RCC 7860 (cell line): ENCODE measurements around the gene HSD17B8.
"Not testable (repeated sequence)": the region's sequence is repeated elsewhere in the genome, so short reads cannot be mapped to it uniquely, and the experiment has no call there.

Source experiments
- DNase-seq: peaks from one replicate; pipeline ENCODE4 v3.0.0-alpha.2; 2015; ENCODE audit warnings: low spot score
- FAIRE-seq: peaks from 2 replicates; lab custom pipeline; 2012; peaks lifted over from hg19 to GRCh38; lab: Jason Lieb, UNC

Gene HSD17B8

DNA sequence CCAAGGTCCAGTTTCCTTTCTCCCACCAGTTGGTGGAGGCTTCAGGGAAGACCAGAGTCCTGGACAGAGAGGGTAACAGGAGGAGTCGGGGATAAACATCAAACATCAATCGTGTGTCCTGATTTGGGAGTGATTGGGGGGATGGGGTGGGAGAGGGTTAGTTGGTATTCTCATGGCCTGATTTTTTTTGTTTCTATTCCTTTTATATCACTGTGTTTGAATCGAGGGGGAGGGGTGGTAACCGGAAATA, 365 bp upstream of the HSD17B8 start:
- DNase-seq = no peak
- no peak for FAIRE-seq

GRCh38 chr6:33205191-33206026, 954 bp downstream of the HSD17B8 start:
- DNase-seq (peak; percentile 97), FAIRE-seq (peak; percentile 84)

- FAIRE-seq (no peak), DNase-seq (peak; percentile 38)
Measured at GRCh38 chr6:33206027-33206863, 1.8 kb downstream of the HSD17B8 start.

DNA sequence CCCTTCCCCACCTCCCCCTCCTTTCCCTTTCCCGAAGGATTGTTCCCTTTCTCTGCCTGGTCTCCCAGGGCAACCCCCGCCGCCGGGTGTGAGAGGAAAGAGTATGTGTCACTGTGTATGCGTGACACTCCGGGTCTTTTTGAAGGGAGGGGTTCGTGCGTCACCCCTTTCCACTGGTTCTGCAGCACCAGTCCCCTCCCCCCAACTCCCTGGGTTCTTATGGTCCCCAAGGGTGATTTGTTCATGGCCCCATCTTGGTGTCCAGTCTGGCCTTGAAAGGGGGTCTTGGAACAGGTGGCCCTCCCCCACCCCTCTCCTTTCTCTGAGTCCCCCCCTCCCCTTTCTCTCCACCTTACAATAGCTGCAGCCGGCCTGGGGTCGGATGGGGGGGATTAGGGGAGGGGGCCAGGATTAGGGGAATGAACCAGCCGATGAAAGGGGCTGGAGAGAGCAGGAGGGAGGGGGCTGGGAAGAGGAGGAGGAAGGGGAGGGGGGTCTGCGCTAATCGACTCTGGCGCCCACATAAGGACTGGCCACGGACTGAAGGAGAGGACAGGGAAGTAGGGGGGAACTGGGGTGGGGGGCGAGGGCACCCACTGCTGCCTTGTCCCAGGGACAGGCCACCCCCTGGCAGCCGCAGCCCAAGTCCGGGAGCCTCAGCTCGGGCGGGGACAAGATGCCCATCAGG, 2.6 kb downstream of the HSD17B8 start:
- FAIRE-seq (no peak), DNase-seq (peak; percentile 70)

DNA sequence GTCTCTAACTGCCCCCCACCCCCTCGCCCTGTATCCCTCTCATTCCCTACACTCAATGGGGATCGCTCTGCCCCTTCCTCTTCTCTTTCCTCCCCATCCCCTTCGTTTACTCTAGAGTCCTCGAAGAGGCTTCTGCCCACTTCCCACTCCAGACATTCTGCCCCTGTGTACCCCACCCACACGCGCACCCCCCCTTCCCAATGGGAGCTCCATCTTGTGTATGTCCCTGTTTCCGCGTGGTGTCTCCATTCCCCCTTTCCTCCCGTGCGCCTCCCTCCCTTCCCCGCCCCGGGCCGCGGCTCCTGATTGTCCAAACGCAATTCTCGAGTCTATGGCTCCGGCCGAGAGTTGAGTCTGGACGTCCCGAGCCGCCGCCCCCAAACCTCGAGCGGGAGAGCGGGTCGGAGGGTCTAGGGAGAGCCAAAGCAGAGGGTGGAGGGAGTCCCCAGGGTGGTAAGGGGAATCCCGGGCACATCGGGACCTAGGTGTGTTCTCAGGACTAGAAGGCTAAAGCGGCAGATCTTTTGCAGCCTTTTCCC, 3.2 kb downstream of the HSD17B8 start:
- FAIRE-seq = no peak
- DNase-seq = no peak

- no peak for FAIRE-seq
Measured at GRCh38 chr6:33208091-33208967, 3.9 kb downstream of the HSD17B8 start, which contains the start of gene RING1. RING1 (plus strand) TSS chr6:33208500; CDS start chr6:33208823, 323 bp downstream.

GRCh38 chr6:33209856-33210255, 5.4 kb downstream of the HSD17B8 start:
- DNase-seq (no peak), FAIRE-seq (no peak)

More at GRCh38 chr6:33208091-33208967, 3.9 kb downstream of the HSD17B8 start, which contains the start of gene RING1:
- DNase-seq = peak; percentile 47

DNA sequence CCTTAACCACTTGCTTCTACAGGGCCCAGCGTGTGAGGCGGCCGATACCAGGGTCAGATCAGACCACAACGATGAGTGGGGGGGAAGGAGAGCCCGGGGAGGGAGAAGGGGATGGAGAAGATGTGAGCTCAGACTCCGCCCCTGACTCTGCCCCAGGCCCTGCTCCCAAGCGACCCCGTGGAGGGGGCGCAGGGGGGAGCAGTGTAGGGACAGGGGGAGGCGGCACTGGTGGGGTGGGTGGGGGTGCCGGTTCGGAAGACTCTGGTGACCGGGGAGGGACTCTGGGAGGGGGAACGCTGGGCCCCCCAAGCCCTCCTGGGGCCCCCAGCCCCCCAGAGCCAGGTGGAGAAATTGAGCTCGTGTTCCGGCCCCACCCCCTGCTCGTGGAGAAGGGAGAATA, 6.7 kb downstream of the HSD17B8 start:
- FAIRE-seq (no peak), DNase-seq (no peak)

- DNase-seq = no peak
- FAIRE-seq = no peak
Measured at GRCh38 chr6:33211666-33212422, 7.4 kb downstream of the HSD17B8 start.

DNA sequence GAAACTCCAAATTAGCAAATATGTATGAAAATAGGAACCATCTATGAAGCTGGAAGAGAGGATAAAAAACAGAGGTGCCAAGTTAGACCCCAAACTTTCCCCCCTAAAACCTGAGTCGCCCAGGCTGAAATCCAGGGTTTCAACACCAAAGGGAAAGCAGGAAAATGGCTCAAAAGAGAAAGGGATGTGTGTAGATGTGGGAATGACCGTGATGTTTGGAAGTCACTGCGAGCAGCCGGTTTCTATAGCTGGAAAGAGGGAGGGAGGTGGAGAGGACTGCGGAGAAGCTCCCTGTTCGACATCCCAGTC, 8.4 kb downstream of the HSD17B8 start:
- no peak for FAIRE-seq

GRCh38 chr6:33213166-33213988, 8.9 kb downstream of the HSD17B8 start:
- no peak for FAIRE-seq

More for the DNA sequence above, 8.4 kb downstream of the HSD17B8 start:
- no peak for DNase-seq

GRCh38 chr6:33213989-33214335, 9.5 kb downstream of the HSD17B8 start:
- no peak for FAIRE-seq
- DNase-seq = no peak

More at GRCh38 chr6:33213166-33213988, 8.9 kb downstream of the HSD17B8 start:
- no peak for DNase-seq

DNA sequence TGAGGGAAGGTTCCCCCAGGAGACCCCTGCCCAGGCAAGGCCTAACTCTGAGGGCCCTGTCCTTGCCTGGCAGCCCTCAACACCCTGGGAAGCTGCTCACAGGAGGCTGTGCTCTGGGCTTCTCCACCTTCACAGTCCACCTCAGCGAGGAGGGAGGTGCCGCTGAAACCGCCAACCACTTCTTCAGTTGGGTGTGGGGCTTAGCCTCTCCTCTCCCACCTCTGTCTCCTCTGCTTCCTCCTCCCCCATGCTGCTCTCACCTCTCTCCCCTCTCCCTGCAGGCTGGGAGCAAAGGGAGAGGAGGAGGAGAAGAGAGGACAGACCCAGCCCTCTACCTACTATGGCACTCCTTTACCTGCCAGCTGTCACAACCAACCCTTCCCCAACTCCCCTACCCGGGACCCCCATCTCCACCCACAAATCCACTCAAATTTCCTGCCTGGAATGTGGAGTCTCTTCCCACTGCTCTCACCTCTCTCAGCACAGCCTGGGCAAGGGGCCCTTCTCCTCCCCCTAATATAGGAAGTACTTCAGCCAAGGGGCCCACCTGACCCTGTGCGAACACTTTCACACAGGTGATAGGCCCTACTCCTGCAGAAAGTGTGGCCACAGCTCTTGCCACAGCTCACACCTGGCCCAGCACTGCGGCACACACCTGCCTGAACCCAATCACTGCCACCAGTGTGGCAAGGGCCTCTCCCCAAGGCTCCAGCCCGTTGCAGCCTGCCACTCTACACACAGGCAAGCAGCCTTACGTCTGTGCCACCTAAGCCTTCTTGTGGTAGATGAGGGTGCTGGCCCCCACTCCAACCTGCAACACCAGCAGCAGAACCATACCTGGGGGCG, 11.0 kb downstream of the HSD17B8 start:
- FAIRE-seq (no peak), DNase-seq (no peak)

GRCh38 chr6:33216117-33216649, 11.7 kb downstream of the HSD17B8 start:
- FAIRE-seq (no peak), DNase-seq (no peak)

DNA sequence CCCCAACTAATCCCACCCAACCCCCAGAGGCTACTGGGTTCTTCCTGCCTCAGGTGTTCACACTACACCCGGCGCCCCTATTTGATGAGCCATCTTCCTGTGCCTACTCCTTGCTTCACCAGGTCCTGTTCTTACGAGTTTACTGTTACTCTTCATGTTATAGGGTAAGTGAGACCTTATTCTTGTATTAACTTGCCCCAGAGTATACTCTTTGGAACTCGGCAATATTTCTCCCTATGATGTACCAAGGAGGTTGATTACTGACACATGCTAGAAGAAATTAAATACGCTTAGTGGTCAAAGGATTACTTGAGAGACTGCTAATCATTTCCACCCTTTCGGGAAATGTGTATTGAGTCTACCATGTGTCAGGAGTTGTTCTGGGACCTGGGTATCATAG, 12.8 kb downstream of the HSD17B8 start:
- DNase-seq (no peak), FAIRE-seq (no peak)

GRCh38 chr6:33217681-33218080, 13.2 kb downstream of the HSD17B8 start:
- DNase-seq = no peak
- FAIRE-seq = no peak

DNA sequence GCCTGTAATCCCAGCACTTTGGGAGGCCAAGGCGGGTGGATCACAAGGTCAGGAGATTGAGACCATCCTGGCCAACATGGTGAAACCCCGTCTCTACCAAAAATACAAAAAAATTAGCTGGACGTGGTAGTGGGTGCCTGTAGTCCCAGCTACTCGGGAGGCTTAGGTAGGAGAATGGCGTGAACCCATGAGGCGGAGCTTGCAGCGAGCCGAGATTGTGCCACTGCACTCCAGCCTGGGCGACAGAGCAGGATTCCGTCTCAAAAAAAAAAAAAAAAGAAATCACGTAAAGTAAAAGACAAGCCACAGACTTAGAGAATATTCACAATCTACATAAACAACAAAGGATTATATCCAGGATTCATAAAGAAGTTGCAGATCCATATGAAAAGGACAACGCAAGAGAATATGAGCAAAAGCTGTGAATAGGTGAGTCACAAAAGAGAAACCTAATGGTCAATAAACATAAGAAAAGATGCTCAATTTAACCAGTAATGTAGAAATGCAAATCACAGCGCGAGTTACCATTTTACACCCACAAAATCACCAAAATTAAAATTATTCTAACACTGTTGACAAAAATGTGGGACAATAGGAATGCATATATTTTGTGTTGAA, 22.2 kb downstream of the HSD17B8 start:
- DNase-seq = not testable (repeated sequence)

More for the DNA sequence above, 22.2 kb downstream of the HSD17B8 start:
- not testable (repeated sequence) for FAIRE-seq
